GM23338 (cell line): ENCODE results near the gene APOL2. TPM values are rescaled to one million over a fixed set of nuclear protein-coding genes. Genes with fewer than 3 reads are reported as not detected.

Source experiments
- ATAC-seq: fragments of 200-7000 bp; cut with Tn5 transposase; 3 replicates; pipeline ENCODE4 v1.9.1; 2020
- DNase-seq: peaks from one replicate; pipeline ENCODE4 v3.0.0-alpha.2; 2015; ENCODE audit warnings: low spot score
- H2AFZ ChIP-seq: fragments of 200-600 bp; sonication (generic); 2 replicates; pipeline ENCODE4 v1.8.0; 2016; ENCODE audit warnings: antibody characterized with exemption, mild to moderate bottlenecking, moderate library complexity
- H3F3A ChIP-seq: fragments of 200-600 bp; sonication (generic); replicated peaks from 2 replicates; pipeline ENCODE4 v1.8.0; 2017; ENCODE audit warnings: antibody characterized with exemption, mixed run types, low read depth
- H3K27ac ChIP-seq: fragments of 200-600 bp; sonication (generic); 2 replicates; pipeline ENCODE4 v1.6.1; 2016; ENCODE audit warnings: low read depth
- H3K27me3 ChIP-seq: fragments of 200-600 bp; sonication (generic); 2 replicates; pipeline ENCODE4 v1.8.0; 2016; ENCODE audit warnings: mild to moderate bottlenecking, mixed run types, moderate library complexity; ENCODE audit not compliant: insufficient read depth
- H3K36me3 ChIP-seq: fragments of 200-600 bp; sonication (generic); 2 replicates; pipeline ENCODE4 v1.8.0; 2016; ENCODE audit warnings: mild to moderate bottlenecking; ENCODE audit not compliant: insufficient read depth
- H3K4me1 ChIP-seq: fragments of 200-600 bp; sonication (generic); 2 replicates; pipeline ENCODE4 v1.8.0; 2016; ENCODE audit warnings: mild to moderate bottlenecking, moderate library complexity; ENCODE audit not compliant: insufficient read depth
- H3K4me2 ChIP-seq: fragments of 200-600 bp; sonication (generic); 2 replicates; pipeline ENCODE4 v1.7.1; 2017; ENCODE audit warnings: mixed run types
- H3K4me3 ChIP-seq: fragments of 200-600 bp; sonication (generic); 2 replicates; pipeline ENCODE4 v1.6.1; 2016; ENCODE audit warnings: mixed run types
- H3K79me2 ChIP-seq: fragments of 200-600 bp; sonication (generic); replicated peaks from 2 replicates; pipeline ENCODE4 v1.8.0; 2017; ENCODE audit warnings: mild to moderate bottlenecking; ENCODE audit not compliant: insufficient read depth
- H3K9me2 ChIP-seq: fragments of 200-600 bp; sonication (generic); 2 replicates; pipeline ENCODE4 v1.8.0; 2017; ENCODE audit not compliant: insufficient read depth
- H4K20me1 ChIP-seq: fragments of 200-600 bp; sonication (generic); replicated peaks from 2 replicates; pipeline ENCODE4 v1.8.0; 2017; ENCODE audit warnings: mild to moderate bottlenecking; ENCODE audit not compliant: insufficient read depth
- H3K27ac Mint-ChIP-seq: 2 replicates; pipeline ENCODE4 v1.8.0; 2020; ENCODE audit warnings: inconsistent platforms, mild to moderate bottlenecking, moderate library complexity, mixed read lengths
- H3K27me3 Mint-ChIP-seq: 3 replicates; pipeline ENCODE4 v1.8.0; 2022; ENCODE audit warnings: low read depth, mild to moderate bottlenecking, moderate library complexity, mixed read lengths, inconsistent platforms; ENCODE audit not compliant: insufficient read depth, poor library complexity
- H3K36me3 Mint-ChIP-seq: 3 replicates; pipeline ENCODE4 v1.8.0; 2021; ENCODE audit warnings: low read depth, mild to moderate bottlenecking, inconsistent platforms, moderate library complexity, mixed read lengths
- H3K4me1 Mint-ChIP-seq: 3 replicates; pipeline ENCODE4 v1.8.0; 2020; ENCODE audit warnings: mild to moderate bottlenecking, inconsistent platforms, mixed read lengths
- H3K4me3 Mint-ChIP-seq: 3 replicates; pipeline ENCODE4 v1.8.0; 2021; ENCODE audit warnings: moderate library complexity, mild to moderate bottlenecking, inconsistent platforms, mixed read lengths
- H3K9me3 Mint-ChIP-seq: 3 replicates; pipeline ENCODE4 v1.8.0; 2020; ENCODE audit warnings: moderate library complexity, mild to moderate bottlenecking, inconsistent platforms, mixed read lengths
- CREB1 ChIP-seq: fragments of 250-450 bp; sonication (Bioruptor Pico); IDR thresholded peaks from 2 replicates; pipeline ENCODE4 v1.5.0; 2020; ENCODE audit warnings: low read depth, mild to moderate bottlenecking, moderate library complexity
- EZH2 ChIP-seq: fragments of 200-600 bp; sonication (generic); IDR thresholded peaks from one replicate; pipeline ENCODE4 v1.8.0; 2017; ENCODE audit warnings: antibody characterized with exemption, mild to moderate bottlenecking, low read depth; ENCODE audit not compliant: unreplicated experiment
- EZH2phosphoT487 ChIP-seq: fragments of 200-600 bp; sonication (generic); IDR thresholded peaks from one replicate; pipeline ENCODE4 v1.8.1; 2018; ENCODE audit warnings: antibody characterized with exemption; ENCODE audit not compliant: unreplicated experiment
- JUNB ChIP-seq: IDR thresholded peaks from one replicate; pipeline ENCODE4 v1.6.1; 2016; ENCODE audit warnings: antibody characterized with exemption; ENCODE audit not compliant: unreplicated experiment
- NANOG ChIP-seq: IDR thresholded peaks from 2 replicates; pipeline ENCODE4 v1.6.1; 2016; ENCODE audit warnings: antibody characterized with exemption, borderline replicate concordance
- POLR2AphosphoS5 ChIP-seq: IDR thresholded peaks from 2 replicates; pipeline ENCODE4 v1.6.1; 2016; ENCODE audit warnings: antibody characterized with exemption, low read depth
- STAT1 ChIP-seq: IDR thresholded peaks from one replicate; pipeline ENCODE4 v1.6.1; 2016; ENCODE audit warnings: antibody characterized with exemption; ENCODE audit not compliant: unreplicated experiment
- ZNF114 ChIP-seq: fragments of 250-450 bp; sonication (Bioruptor Pico); IDR thresholded peaks from 2 replicates; pipeline ENCODE4 v1.5.0; 2020; ENCODE audit warnings: mild to moderate bottlenecking, moderate library complexity
- ZNF331 ChIP-seq: fragments of 250-450 bp; sonication (Bioruptor Pico); IDR thresholded peaks from 2 replicates; pipeline ENCODE4 v1.5.0; 2020; ENCODE audit warnings: low read depth, mild to moderate bottlenecking, moderate library complexity
- polyA plus RNA-seq: library from polyadenylated mRNA; unstranded; fragments of >200 nt; fragmentation: Nextera tagmentation; extraction: Ambion mirVana; gene quantifications from 2 replicates; pipeline ENCODE4 v1.2.1, GENCODE V29; 2016
- total RNA-seq: library from RNA; depleted of rRNA; stranded (reverse); fragments of >200 nt; shearing (Covaris generic); gene quantifications from 2 replicates; pipeline ENCODE4 v1.2.3, GENCODE V29; 2014
- TF ChIP-seq, protein P1 (sequence below), 2 experiments: fragments of 200-600 bp in 1 of 2; sonication (generic) in 1 of 2; conservative IDR thresholded peaks; 2 replicates each; pipeline versions ENCODE4 v1.5.1 to v1.6.1; 2016 to 2017; ENCODE audit warnings: antibody characterized with exemption in 2 of 2, low read depth in 2 of 2, mild to moderate bottlenecking in 2 of 2, moderate library complexity in 1 of 2
- TF ChIP-seq, protein P2 (sequence below): fragments of 250-450 bp; sonication (Bioruptor Pico); IDR thresholded peaks from 2 replicates; pipeline ENCODE4 v1.5.0; 2020; ENCODE audit warnings: mild to moderate bottlenecking, moderate library complexity
- TF ChIP-seq, protein P3 (sequence below): IDR thresholded peaks from one replicate; pipeline ENCODE4 v1.6.1; 2018; ENCODE audit warnings: antibody characterized with exemption; ENCODE audit not compliant: unreplicated experiment
- TF ChIP-seq, protein P4 (sequence below): IDR thresholded peaks from 2 replicates; pipeline ENCODE4 v1.6.1; 2016; ENCODE audit warnings: antibody characterized with exemption

Gene APOL2
- total and polyA plus RNA-seq, 2 experiments from 2014 or later: 5.5 to 10.4 TPM

DNA sequence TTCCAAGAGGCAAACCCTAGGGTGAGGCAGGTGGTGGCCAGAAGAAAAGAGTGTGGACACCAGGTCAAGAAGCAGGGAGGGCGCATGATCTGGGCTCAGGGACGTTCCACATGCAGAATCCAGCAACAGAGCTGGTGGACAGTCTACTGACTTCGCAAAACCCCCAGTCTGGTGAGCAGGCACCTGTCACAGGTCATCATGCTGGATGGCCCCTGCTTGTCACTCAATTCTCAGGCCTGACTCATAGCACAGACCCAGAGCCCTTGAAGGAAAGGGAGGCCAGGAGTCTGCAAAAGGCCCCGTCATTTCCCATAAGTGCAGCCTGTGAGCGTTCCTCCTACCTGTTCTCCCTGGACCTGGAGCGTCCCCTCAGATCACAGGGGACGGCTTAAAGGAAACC lies 55.9 kb downstream of the APOL2 start:
- no peak overlapping the region for H3K4me3 Mint-ChIP-seq
- no peak overlapping the region for H3K27ac Mint-ChIP-seq

More for the DNA sequence above, 55.9 kb downstream of the APOL2 start:
- no peaks in the 10 kb centered on the region for H3K36me3 Mint-ChIP-seq
- TF ChIP-seq, protein P1, sequence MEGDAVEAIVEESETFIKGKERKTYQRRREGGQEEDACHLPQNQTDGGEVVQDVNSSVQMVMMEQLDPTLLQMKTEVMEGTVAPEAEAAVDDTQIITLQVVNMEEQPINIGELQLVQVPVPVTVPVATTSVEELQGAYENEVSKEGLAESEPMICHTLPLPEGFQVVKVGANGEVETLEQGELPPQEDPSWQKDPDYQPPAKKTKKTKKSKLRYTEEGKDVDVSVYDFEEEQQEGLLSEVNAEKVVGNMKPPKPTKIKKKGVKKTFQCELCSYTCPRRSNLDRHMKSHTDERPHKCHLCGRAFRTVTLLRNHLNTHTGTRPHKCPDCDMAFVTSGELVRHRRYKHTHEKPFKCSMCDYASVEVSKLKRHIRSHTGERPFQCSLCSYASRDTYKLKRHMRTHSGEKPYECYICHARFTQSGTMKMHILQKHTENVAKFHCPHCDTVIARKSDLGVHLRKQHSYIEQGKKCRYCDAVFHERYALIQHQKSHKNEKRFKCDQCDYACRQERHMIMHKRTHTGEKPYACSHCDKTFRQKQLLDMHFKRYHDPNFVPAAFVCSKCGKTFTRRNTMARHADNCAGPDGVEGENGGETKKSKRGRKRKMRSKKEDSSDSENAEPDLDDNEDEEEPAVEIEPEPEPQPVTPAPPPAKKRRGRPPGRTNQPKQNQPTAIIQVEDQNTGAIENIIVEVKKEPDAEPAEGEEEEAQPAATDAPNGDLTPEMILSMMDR (conservative IDR thresholded peaks at IDR 0.05; ENCODE audit: low read depth in 2 of 2): no peak
- TF ChIP-seq EZH2phosphoT487 (no peak), EZH2 (no peak), CREB1 (no peak), NANOG (no peak), ZNF331 (CRISPR knock-in tag) (no peak), JUNB (no peak), POLR2AphosphoS5 (no peak), STAT1 (no peak), ZNF114 (CRISPR knock-in tag) (no peak)
- TF ChIP-seq, protein P2, sequence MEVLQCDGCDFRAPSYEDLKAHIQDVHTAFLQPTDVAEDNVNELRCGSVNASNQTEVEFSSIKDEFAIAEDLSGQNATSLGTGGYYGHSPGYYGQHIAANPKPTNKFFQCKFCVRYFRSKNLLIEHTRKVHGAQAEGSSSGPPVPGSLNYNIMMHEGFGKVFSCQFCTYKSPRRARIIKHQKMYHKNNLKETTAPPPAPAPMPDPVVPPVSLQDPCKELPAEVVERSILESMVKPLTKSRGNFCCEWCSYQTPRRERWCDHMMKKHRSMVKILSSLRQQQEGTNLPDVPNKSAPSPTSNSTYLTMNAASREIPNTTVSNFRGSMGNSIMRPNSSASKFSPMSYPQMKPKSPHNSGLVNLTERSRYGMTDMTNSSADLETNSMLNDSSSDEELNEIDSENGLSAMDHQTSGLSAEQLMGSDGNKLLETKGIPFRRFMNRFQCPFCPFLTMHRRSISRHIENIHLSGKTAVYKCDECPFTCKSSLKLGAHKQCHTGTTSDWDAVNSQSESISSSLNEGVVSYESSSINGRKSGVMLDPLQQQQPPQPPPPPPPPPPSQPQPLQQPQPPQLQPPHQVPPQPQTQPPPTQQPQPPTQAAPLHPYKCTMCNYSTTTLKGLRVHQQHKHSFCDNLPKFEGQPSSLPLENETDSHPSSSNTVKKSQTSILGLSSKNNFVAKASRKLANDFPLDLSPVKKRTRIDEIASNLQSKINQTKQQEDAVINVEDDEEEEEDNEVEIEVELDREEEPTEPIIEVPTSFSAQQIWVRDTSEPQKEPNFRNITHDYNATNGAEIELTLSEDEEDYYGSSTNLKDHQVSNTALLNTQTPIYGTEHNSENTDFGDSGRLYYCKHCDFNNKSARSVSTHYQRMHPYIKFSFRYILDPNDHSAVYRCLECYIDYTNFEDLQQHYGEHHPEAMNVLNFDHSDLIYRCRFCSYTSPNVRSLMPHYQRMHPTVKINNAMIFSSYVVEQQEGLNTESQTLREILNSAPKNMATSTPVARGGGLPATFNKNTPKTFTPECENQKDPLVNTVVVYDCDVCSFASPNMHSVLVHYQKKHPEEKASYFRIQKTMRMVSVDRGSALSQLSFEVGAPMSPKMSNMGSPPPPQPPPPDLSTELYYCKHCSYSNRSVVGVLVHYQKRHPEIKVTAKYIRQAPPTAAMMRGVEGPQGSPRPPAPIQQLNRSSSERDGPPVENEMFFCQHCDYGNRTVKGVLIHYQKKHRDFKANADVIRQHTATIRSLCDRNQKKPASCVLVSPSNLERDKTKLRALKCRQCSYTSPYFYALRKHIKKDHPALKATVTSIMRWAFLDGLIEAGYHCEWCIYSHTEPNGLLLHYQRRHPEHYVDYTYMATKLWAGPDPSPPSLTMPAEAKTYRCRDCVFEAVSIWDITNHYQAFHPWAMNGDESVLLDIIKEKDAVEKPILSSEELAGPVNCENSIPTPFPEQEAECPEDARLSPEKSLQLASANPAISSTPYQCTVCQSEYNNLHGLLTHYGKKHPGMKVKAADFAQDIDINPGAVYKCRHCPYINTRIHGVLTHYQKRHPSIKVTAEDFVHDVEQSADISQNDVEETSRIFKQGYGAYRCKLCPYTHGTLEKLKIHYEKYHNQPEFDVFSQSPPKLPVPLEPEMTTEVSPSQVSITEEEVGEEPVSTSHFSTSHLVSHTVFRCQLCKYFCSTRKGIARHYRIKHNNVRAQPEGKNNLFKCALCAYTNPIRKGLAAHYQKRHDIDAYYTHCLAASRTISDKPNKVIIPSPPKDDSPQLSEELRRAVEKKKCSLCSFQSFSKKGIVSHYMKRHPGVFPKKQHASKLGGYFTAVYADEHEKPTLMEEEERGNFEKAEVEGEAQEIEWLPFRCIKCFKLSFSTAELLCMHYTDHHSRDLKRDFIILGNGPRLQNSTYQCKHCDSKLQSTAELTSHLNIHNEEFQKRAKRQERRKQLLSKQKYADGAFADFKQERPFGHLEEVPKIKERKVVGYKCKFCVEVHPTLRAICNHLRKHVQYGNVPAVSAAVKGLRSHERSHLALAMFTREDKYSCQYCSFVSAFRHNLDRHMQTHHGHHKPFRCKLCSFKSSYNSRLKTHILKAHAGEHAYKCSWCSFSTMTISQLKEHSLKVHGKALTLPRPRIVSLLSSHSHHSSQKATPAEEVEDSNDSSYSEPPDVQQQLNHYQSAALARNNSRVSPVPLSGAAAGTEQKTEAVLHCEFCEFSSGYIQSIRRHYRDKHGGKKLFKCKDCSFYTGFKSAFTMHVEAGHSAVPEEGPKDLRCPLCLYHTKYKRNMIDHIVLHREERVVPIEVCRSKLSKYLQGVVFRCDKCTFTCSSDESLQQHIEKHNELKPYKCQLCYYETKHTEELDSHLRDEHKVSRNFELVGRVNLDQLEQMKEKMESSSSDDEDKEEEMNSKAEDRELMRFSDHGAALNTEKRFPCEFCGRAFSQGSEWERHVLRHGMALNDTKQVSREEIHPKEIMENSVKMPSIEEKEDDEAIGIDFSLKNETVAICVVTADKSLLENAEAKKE (CRISPR knock-in tag): no peak
- TF ChIP-seq, protein P3, sequence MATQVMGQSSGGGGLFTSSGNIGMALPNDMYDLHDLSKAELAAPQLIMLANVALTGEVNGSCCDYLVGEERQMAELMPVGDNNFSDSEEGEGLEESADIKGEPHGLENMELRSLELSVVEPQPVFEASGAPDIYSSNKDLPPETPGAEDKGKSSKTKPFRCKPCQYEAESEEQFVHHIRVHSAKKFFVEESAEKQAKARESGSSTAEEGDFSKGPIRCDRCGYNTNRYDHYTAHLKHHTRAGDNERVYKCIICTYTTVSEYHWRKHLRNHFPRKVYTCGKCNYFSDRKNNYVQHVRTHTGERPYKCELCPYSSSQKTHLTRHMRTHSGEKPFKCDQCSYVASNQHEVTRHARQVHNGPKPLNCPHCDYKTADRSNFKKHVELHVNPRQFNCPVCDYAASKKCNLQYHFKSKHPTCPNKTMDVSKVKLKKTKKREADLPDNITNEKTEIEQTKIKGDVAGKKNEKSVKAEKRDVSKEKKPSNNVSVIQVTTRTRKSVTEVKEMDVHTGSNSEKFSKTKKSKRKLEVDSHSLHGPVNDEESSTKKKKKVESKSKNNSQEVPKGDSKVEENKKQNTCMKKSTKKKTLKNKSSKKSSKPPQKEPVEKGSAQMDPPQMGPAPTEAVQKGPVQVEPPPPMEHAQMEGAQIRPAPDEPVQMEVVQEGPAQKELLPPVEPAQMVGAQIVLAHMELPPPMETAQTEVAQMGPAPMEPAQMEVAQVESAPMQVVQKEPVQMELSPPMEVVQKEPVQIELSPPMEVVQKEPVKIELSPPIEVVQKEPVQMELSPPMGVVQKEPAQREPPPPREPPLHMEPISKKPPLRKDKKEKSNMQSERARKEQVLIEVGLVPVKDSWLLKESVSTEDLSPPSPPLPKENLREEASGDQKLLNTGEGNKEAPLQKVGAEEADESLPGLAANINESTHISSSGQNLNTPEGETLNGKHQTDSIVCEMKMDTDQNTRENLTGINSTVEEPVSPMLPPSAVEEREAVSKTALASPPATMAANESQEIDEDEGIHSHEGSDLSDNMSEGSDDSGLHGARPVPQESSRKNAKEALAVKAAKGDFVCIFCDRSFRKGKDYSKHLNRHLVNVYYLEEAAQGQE: no peak
- TF ChIP-seq, protein P4, sequence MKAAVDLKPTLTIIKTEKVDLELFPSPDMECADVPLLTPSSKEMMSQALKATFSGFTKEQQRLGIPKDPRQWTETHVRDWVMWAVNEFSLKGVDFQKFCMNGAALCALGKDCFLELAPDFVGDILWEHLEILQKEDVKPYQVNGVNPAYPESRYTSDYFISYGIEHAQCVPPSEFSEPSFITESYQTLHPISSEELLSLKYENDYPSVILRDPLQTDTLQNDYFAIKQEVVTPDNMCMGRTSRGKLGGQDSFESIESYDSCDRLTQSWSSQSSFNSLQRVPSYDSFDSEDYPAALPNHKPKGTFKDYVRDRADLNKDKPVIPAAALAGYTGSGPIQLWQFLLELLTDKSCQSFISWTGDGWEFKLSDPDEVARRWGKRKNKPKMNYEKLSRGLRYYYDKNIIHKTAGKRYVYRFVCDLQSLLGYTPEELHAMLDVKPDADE: no peak
- H3K4me3 ChIP-seq: no peak overlapping the region
- no peaks in the 10 kb centered on the region for H3F3A ChIP-seq
- no peaks in the 10 kb centered on the region for H3K4me1 ChIP-seq
- H3K27me3 Mint-ChIP-seq: no peaks in the 10 kb centered on the region
- H3K4me1 Mint-ChIP-seq: peaks cover 26% of the 10 kb centered on the region
- no peak overlapping the region for H2AFZ ChIP-seq
- no peaks in the 10 kb centered on the region for H3K9me3 Mint-ChIP-seq
- no peaks in the 10 kb centered on the region for H3K79me2 ChIP-seq
- no peak overlapping the region for H3K27ac ChIP-seq
- DNase-seq (no peak), ATAC-seq (no peak)
- no peak overlapping the region for H3K4me2 ChIP-seq
- no peaks in the 10 kb centered on the region for H3K36me3 ChIP-seq
- H3K27me3 ChIP-seq: no peaks in the 10 kb centered on the region
- H3K9me2 ChIP-seq: no peaks in the 10 kb centered on the region
- no peaks in the 10 kb centered on the region for H4K20me1 ChIP-seq
